Measurements from ENCODE around the gene MAEA. TPM values are rescaled to one million over a fixed set of nuclear protein-coding genes. Genes with fewer than 3 reads are reported as not detected.

Gene MAEA
- total RNA-seq, 1 experiment from 2014 or later, result 124 TPM

GRCh38 chr4:1349359-1350168, 59.9 kb downstream of the MAEA start:
- no peak for DNase-seq (ENCODE audit: low read depth)

DNA sequence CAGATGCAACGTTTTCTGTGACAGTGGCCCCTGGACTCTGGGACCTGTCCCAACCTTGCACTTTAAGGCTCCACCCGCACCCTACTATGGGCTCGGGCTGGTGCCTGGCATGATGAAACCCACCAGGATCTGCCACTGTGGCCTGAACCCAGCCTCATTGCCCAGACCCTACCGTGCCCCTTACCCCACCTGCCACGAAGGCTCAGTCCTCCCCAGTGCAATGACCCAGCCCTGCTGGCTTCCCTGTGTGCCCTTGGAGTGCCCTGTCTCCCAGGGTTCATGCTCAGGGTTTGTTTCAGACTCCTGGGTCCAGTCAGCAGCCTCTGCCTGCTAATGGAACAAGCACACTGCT, 60.5 kb downstream of the MAEA start:
- no peak for DNase-seq (ENCODE audit: low read depth)

GRCh38 chr4:1351854-1352566, 62.3 kb downstream of the MAEA start:
- peak; percentile 57 for DNase-seq (ENCODE audit: low read depth)

- DNase-seq (ENCODE audit: low read depth), result no peak
Measured at GRCh38 chr4:1352567-1352900, 62.8 kb downstream of the MAEA start.

DNA sequence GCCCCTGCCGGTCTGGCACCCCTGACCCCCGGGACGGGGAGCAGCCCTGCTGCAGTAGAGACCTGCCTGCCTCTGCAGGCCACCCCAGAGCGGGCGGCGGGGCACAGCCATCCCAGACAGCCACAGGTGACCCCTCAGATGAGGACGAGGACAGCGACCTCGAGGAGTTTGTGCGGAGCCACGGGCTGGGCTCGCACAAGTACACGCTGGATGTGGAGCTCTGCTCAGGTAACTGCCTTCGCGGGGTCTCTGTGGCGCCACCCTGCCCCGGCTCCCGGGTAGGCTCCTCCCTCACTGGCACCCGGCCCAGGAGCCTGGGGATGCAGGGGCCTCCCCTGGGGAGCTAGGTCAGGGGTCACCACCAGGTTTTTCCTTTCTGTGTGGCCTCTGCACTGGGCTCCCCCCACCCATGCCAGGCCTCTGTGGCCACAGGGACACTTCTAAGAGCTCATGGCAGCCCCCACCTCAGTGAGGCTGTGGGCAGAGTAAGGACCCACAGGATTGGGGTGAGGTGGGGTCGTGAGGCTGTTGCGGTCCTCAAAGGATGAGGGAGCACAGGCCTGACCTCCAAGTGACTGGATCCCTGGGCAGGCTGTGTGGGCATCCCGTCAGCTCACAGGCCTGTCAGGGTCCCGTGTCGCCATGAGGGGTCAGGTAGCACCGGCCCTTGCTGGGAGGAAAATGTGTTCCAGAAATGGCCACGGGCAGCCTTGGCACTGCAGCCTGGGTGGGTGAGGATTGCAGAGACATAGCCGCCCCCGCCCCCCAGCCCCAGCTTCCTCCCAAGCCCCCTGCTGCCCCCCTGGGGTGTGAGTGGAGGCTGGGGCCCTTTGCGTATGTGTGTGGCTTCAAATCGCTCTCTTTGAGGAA, 63.7 kb downstream of the MAEA start:
- no peak for DNase-seq (ENCODE audit: low read depth)

GRCh38 chr4:1354136-1354982, 64.7 kb downstream of the MAEA start:
- no peak for DNase-seq (ENCODE audit: low read depth)

DNA sequence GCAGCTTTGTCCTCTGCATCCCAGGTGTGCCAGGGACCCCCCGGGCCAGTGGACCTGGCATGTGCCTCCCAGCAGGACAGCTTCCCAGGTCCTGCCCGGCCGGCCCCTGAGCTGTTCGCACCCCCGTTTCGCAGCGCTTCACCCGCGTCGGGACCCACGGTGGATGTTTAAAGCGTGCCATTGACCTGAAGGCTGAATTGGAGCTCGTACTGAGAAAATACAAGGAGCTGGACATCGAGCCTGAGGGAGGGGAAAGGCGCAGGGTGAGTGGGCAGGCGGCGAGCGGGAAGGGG, 65.2 kb downstream of the MAEA start:
- DNase-seq (ENCODE audit: low read depth), result no peak

DNA sequence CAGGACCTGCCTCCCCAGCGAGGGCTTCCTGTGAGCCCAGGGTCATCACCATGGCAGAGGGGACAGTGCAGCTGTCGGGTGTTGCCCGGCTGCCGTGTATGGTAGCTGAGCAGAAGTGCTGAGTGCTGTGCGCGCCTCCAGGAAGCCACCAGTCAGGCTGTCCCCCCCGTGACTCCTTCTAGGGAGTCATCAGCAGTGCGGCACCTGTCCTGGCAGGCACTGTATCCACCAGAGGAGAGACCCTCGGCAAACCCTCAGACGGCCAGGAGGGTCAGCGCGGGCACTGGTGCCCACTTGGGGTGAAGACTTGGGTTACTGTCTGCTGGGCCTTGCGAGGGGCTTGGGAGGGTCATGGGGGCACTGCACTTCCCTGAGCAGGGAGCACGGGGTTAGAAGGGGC, 65.7 kb downstream of the MAEA start:
- DNase-seq (ENCODE audit: low read depth), result no peak

DNA sequence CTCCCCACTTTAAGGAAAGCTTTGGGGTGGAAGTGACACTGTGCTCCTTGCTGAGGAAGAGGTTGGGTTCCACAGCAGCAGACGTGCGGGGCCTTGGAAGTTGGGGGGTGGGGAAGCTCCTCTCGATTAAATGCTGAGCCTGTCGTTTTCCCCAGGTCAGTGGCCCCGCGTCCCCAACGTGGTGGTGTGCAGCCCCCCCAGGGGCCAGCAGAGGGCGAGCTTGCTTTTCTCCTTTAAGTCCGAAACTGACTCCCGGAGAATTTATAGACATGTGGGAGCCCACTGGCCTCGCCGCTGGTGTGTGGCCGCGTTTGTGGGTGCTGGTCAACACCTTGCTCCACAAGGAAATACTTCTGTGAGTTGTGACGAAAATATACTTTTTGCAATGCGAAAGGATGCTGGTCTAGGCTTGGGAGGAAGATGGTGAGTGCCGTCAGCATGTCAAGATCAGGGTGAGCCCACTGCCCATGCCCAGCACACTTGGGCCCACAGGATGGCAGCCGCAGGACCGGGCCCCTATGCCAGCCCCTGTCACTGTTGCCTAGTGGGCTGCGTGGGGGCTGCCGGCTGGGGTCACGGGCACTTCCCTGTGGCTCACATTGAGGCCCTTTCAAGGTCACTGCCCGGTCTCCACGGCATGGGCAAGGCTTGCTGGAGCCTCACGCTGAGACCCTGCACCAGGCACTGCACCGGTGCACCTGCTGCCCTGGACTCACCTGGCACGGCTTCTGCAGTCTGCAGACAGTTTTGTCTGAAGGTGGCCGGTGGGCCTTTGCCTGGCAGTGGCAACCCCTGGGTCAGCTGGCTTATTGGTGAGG, 66.7 kb downstream of the MAEA start:
- DNase-seq (ENCODE audit: low read depth), result peak; percentile 34

DNA sequence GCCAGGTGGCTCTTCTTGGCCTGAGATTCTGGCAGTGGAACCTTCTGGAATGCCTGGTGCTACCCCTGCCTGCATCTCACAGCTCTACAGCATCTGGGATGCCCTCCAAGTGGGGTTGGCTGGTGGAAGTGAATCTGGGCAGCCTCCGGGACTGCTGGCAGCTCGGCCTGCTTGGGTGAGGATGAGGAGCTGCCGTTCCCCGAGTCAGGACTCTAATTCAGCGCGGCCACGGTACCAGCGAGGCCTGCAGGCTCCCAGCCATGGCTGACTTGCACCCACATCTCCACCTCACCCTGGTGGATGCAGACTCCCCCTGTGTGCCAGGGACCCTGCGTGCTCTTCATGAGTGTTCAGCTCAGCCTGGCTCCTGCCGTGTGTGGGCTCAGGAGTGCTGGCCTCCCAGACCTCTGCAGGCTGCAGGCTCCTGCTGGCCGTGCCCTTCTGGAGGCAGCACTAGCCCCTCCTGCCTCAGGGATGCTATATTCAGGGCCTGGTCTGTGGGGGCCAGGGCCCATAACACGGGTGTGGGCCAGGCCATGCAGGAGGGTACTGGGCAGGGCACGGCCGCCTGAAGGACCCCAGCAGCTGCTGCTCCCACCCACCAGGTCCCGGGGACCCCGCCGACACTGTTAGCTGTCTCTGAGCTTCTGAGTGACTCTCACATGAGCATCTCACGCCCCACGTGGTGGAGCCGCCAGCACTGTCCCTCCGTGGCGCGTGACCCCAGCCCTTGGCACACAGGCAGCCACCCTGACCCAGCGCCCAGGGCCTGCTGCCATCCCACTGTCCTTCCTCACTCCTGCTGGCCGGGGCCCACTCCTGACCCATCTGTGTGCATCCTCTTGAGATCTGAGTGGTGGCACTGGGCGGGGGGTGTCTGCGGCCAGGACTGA, 67.9 kb downstream of the MAEA start:
- no peak for DNase-seq (ENCODE audit: low read depth)

GRCh38 chr4:1358421-1359143, 68.9 kb downstream of the MAEA start:
- DNase-seq (ENCODE audit: low read depth), result no peak

DNA sequence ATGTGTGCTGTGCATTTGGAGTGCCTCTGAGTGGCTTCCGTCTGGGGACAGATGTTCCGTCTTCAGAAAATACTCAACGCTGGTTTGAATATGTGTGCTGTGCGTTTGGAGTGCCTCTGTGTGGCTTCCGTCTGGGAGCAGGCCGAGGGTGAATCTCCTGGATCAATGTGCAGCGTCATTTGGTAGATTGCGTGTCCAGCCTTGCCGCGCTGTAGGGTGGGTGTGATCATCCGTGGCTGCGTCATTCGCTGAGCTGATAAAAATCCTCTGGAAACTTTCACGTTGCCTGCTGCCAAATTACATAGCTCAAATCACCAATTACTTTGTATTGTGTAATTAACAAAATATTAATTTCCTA, 69.4 kb downstream of the MAEA start:
- DNase-seq (ENCODE audit: low read depth), result no peak

GRCh38 chr4:1359976-1360375, 70.3 kb downstream of the MAEA start:
- DNase-seq (ENCODE audit: low read depth), result no peak

GRCh38 chr4:1360423-1361283, 71.0 kb downstream of the MAEA start:
- DNase-seq (ENCODE audit: low read depth), result peak; percentile 43

DNA sequence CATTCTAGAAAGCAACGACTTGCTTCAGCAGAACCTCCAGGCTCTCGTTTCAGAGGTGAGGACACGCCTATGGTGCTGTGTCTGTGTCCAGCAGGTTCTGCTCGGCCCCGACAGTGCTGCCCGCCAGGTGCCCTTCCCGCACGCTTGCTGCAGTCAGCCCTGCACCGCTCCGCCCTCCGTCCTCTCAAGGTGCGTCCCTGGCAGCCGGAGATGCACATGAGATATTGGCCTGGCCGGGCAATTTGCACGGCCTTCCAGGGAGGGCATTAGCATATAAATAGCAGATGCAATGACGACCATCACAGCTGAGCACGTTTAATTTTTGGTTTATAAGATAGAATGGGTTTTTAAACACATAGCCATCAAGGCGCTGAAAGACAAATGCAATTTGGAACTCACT, 71.7 kb downstream of the MAEA start:
- no peak for DNase-seq (ENCODE audit: low read depth)

GRCh38 chr4:1362046-1362445, 72.4 kb downstream of the MAEA start:
- DNase-seq (ENCODE audit: low read depth), result no peak

- no peak for DNase-seq (ENCODE audit: low read depth)
Measured at GRCh38 chr4:1362521-1362920, 72.8 kb downstream of the MAEA start.

DNA sequence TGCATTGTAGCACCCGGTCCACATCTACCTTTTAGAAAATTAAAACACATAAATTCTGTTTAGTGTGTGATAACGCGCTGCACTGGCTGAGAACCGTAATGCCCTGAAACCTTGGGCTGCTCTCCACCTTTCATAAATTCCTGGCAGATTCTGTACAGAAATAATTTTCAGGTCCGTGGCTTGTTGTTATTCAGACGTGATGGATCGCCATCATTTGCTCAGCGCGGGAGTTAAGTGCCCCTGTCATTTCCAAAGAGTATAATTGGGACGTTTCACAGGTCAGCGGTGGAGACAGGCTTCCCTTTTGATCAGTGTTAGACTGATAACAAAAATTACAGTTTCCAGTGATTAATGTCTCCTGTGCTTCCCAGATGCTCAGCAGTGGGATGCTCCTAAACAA, 73.8 kb downstream of the MAEA start:
- no peak for DNase-seq (ENCODE audit: low read depth)
